HL-60/S4 treated with retinoic acid at 250 ng/mL for 4 days and 3 days (cell line): ENCODE data around the gene FFAR2.
"Not testable (repeated sequence)": the region's sequence is repeated elsewhere in the genome, so short reads cannot be mapped to it uniquely, and the experiment has no call there.

Experiments used
- in situ Hi-C: fragments of 300-500 bp; cut with MboI; formaldehyde crosslinking; loops from 2 replicates; pipeline ENCODE4 v1.7.0; 2022; ENCODE audit warnings: low sequenced_read_pairs

The FFAR2 gene

DNA sequence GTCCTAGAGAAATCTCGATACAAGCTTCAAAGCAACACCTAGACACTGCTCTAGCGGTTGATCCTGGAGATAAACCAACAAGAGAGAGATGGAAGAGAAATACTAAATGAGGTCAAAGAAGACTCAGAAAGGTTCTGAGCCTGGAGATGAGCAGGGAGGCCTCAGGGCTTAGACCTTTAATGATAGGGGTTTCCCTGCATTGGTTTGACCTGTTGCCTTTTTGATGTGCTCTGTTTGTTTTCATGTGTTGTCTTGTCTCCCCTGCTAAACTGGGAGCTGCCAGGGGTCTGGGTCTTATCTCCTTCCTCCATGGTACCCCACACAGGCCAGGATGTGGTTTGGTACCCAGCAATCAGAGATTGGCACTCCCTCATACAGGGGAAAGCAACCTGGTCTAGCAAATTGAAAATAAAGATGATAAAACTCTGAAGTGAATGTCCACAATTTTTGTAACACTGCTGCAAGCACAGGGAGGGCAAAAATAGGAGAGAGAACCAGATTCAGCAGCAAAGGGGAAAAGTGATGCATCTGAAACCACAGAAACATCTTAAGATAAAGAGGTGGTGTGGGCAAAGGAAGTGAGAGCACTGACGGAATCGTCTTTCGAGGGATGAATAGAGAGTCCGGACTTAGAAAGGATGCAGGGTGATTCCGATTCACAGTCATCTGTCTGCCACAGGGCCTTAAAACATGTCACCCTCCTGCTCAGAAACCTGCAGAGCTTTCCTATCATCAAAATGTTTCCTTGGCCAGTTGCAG, 3.5 kb downstream of the FFAR2 start:
- in situ Hi-C loops, result no loop called here

DNA sequence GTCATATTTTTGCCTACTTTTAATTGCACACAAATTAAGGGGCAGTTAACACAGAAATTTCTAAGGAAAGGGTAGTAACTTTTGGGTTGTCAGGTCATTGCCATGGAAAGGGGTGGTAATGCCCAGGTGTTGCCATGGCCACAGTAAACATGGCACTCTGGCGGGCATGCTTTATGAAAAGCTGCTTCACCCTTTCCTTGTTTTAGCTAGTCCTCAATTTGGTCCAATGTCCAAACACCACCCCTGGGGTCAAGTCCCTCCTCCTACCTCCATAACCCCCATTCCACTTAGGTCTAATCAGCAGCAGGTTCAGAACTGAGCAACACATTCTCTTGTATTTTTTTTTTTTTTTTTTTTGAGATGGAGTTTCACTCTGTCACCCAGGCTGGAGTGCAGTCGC, 6.6 kb downstream of the FFAR2 start:
- in situ Hi-C loops, result no loop called here

- in situ Hi-C loops, result no loop called here
Measured at GRCh38 chr19:35455616-35456201, 7.7 kb downstream of the FFAR2 start.

GRCh38 chr19:35457173-35457572, 9.1 kb downstream of the FFAR2 start:
- in situ Hi-C loops, result no loop called here

GRCh38 chr19:35458192-35458591, 10.1 kb downstream of the FFAR2 start:
- in situ Hi-C loops, result no loop called here

DNA sequence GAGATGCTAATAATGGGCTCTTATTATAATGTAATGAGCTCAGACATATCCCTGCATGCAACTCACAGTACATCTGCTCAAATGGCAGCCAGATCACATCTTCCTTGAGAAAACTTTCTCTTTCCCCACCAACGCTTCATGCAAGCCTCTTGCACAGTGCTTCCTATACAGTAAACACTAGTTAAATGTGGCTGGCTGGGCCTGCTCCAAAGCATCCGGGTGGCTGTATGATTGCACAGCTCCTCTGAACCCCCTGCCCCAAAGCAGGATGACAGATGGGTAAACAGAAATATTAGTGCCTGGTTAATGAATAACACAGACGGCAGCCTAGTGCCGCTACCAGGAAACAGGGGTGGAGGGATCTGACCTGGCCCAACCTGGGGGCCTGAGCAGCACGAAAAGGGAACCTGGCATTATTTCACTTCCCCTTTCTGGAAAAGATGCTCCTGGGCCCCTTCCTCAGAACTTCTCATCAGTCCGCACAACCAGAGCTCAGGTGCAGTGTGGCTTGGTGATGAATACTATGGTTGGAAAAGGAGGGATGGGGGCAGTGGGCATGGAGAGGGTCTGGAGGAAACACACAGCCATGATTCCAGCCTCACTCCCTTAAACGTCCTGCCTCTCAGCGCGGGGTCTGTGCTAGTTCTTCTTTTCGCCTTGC, 10.8 kb downstream of the FFAR2 start:
- in situ Hi-C loops, result no loop called here

DNA sequence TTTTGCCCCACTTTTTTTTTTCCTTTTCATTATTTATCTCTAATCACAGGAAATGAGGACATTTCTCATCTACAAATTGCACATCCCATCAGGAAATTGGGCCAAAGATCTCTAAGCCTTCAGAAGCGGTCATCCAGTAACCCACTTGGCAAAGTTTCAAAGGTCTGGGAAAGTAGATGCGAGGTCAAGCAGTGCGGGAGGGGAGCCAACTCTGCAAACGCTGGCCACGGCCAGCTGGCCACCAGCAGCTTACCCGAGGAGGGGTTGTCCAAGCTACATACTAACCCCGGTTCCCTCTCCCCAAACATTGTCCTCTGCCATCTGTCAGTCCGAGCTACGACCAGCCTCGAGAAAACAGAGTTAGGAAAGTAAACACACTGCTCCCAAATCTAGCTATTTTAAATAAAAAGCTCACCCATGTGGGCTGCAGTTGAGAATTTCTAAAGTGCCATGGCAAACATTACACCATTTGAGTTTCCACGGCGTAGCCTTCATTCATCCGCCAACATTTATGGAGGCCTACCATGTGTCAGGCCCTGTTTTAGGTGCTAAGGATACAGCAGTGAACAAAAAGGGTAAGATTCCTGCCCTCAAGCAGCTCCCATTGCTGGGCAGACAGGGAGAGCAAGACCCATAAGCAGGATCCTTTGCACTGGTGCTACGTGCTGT, 11.5 kb downstream of the FFAR2 start:
- in situ Hi-C loops, result loop anchor here (10.0 kb wide), 1 partner anchor 105 kb away; the partner anchor contains the start of gene FFAR3

DNA sequence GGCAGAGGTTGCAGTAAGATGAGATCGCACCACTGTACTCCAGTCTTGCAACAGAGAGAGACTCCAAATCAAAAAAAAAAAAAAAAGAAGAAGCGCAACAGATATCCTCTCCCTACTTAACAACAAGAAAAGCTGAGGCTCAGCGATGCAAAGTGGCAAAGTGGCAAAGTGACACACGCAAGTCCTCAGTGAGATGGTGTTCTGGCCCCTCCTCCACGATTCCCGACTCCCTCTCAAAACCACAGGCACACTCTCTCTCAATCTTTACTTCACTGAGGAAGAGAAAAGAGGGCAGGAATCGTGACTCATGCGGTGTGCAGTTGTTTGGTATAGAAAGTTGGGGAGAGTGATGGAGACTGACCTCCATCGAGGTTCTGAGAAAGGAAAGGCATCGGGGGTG, 12.6 kb downstream of the FFAR2 start:
- in situ Hi-C loops, result loop anchor here (10.0 kb wide), 1 partner anchor 106 kb away; the partner anchor contains the start of gene FFAR3

GRCh38 chr19:35461060-35461459, 13.0 kb downstream of the FFAR2 start:
- in situ Hi-C loops, result loop anchor here (10.0 kb wide), 1 partner anchor 106 kb away; the partner anchor contains the start of gene FFAR3

- in situ Hi-C loops, result loop anchor here (10.0 kb wide), 1 partner anchor 107 kb away; the partner anchor contains the start of gene FFAR3
Measured at GRCh38 chr19:35461788-35462187, 13.7 kb downstream of the FFAR2 start.

DNA sequence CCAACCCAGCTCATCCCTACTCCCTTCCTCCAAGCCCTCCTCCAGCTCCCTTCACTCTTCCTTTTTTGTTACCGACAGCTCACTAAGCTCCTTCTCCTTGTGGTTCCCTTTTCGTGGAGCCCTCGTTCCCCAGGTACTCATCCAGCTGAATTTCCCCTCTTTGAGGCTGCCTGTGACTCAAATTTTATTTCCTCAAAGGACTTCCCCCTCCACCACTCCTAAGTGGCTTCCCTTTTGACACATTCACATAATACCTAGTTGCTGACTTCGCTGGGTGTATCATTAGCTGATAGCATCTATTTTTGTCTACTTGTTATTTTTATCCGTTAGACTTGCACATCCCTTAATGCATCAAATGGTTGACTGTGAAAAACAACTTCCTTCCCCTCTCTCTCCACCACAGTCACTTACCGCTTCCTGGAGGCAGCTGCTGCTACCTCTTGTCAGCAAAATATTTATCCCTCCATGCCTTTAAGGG, 14.5 kb downstream of the FFAR2 start:
- in situ Hi-C loops, result loop anchor here (10.0 kb wide), 1 partner anchor 108 kb away; the partner anchor contains the start of gene FFAR3

GRCh38 chr19:35462956-35463355, 14.9 kb downstream of the FFAR2 start:
- in situ Hi-C loops, result loop anchor here (10.0 kb wide), 1 partner anchor 108 kb away; the partner anchor contains the start of gene FFAR3

DNA sequence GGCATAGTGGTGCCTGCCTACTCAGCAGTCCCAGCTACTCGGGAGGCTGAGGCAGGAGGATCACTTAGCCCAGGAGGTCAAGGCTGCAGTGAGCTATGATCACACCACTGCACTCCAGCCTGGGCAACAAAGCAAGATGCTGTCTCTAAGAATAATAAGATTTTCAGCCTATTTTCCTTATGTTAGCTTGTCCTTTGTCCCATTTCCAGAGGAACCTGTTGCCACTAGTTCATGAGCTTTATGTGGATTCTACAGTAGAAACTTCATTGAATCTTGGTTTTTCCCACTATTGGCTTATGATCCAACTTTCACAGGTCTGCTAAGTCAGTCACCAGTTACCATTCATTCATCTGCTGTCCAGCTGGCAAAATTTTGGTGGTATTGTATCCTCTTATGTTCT, 18.2 kb downstream of the FFAR2 start:
- in situ Hi-C loops, result loop anchor here (10.0 kb wide), 1 partner anchor 111 kb away; the partner anchor contains the start of gene FFAR3

GRCh38 chr19:35468637-35469036, 20.6 kb downstream of the FFAR2 start:
- in situ Hi-C loops, result loop anchor here (10.0 kb wide), 1 partner anchor 114 kb away; the partner anchor contains the start of gene FFAR3

GRCh38 chr19:35470128-35470527, 22.1 kb downstream of the FFAR2 start:
- in situ Hi-C loops, result no loop called here

DNA sequence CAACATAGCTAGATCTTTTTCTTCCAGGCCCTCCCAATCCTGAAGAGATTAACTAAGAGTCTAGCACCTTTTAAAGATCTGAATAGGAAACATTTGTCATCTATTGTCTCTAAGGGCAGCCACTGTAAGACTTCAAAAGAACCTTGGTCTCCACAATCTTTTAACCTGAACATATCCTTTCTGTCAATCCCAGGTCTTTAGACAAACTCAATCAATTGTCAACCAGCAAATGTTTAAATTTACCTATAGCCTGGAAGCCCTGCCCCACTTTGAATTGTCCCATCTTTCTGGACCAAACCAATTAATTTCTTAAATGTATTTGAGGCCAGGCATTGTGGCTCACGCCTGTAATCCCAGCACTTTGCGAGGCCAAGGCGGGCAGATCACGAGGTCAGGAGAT, 23.0 kb downstream of the FFAR2 start:
- in situ Hi-C loops, result not testable (repeated sequence)

DNA sequence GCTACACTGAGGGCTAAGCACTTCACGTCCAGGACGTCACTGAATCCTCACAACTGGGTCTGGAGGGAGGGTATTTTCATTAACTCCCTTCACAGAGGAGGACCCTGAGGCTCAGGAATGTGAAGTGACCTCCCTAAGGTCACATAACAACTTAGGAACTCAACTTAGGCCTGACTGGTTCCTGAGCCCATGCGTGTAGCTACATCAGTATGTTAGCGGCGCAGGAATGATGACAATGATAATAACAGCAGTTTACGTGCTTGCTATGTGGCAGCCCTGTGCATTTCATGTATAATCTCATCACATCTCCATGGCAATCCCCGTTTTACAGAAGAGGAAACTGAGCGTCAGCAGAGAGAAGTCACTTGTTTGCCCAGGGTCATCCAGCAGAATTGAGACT, 23.9 kb downstream of the FFAR2 start:
- in situ Hi-C loops, result no loop called here

- in situ Hi-C loops, result no loop called here
Measured at GRCh38 chr19:35474104-35474503, 26.0 kb downstream of the FFAR2 start.

- in situ Hi-C loops, result not testable (repeated sequence)
Measured at GRCh38 chr19:35474594-35474993, 26.5 kb downstream of the FFAR2 start.

GRCh38 chr19:35476149-35476548, 28.1 kb downstream of the FFAR2 start:
- in situ Hi-C loops, result no loop called here
